Mononuclear cell (primary cell): ENCODE measurements around the gene ERAL1. TPM values are rescaled to one million over a fixed set of nuclear protein-coding genes. Genes with fewer than 3 reads are reported as not detected.
"Not testable (repeated sequence)": the region's sequence is repeated elsewhere in the genome, so short reads cannot be mapped to it uniquely, and the experiment has no call there.

Experiments
- H3K27me3 ChIP-seq: 2 replicates; pipeline ENCODE4 v1.6.0; 2011; ENCODE audit warnings: low read length, control low read depth; ENCODE audit not compliant: insufficient read depth
- H3K4me1 ChIP-seq: 2 replicates; pipeline ENCODE4 v1.5.1; 2011; ENCODE audit warnings: mild to moderate bottlenecking, low read length, control low read depth; ENCODE audit not compliant: insufficient read depth
- H3K4me3 ChIP-seq: 2 replicates; pipeline ENCODE4 v1.5.1; 2011; ENCODE audit warnings: mild to moderate bottlenecking, low read length, moderate library complexity
- H3K9me3 ChIP-seq: 2 replicates; pipeline ENCODE4 v1.5.1; 2011; ENCODE audit warnings: low read depth, mild to moderate bottlenecking, control low read depth, low read length
- total RNA-seq: library from RNA; depleted of rRNA; stranded (reverse); fragments of >200 nt; gene quantifications from one replicate; pipeline ENCODE4 v1.2.3, GENCODE V29; 2012

ERAL1 gene
- total RNA-seq, 1 donor, result 11.1 TPM

DNA sequence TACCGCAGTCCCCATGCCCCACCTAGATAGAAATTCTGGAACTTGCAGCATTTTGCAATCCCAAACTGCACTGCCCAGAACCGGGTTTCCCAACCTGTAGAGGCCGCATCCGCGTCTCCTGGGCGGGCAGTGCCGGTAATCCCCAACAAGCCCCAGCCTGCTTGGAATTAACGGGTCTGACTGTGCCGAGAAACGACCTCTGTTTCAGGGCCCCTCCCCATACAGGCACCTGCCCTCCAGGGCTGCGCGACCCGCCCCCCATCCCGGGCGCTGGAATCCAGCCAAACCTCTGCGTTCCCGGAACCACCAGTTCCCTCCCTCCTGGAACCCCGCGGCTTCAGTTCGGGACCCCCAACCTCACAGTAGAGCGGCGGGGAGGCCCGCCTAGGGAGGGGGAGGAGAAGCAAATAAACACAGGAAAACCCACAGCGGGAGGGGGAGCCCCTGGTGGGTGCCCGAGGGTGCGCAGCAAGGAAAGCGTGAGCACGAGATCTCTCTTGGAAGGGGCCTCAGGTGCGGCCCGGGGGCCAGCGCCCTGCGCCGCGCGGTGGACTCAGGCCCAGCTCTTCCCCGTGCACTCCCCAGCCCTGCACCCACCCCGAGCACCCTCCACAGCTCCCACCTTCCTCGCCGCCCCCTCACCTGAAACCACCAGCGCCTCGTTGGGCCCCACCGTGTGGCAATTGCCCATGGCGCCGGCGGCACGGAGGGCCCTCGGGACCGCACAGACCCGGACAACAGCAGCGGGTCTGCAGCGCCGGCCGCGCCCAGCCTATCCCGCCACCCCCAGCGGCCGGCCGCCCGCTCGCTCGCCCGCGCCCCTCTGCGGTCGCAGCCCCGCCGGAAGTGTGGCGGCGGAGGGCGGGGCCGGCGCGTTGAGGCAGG, 42.3 kb downstream of the ERAL1 start, which contains the start of gene FLOT2:
FLOT2 (minus strand) TSS at position 850 of the 885 bp plus-strand sequence; CDS start at position 691, 159 bp downstream.
- H3K4me1 ChIP-seq, result peaks cover 77% of the 10 kb centered on the region
- peak within 1 kb of the TSS; percentile 88 for H3K4me3 ChIP-seq
- no peaks in the 10 kb centered on the region for H3K9me3 ChIP-seq
- no peaks in the 10 kb centered on the region for H3K27me3 ChIP-seq

DNA sequence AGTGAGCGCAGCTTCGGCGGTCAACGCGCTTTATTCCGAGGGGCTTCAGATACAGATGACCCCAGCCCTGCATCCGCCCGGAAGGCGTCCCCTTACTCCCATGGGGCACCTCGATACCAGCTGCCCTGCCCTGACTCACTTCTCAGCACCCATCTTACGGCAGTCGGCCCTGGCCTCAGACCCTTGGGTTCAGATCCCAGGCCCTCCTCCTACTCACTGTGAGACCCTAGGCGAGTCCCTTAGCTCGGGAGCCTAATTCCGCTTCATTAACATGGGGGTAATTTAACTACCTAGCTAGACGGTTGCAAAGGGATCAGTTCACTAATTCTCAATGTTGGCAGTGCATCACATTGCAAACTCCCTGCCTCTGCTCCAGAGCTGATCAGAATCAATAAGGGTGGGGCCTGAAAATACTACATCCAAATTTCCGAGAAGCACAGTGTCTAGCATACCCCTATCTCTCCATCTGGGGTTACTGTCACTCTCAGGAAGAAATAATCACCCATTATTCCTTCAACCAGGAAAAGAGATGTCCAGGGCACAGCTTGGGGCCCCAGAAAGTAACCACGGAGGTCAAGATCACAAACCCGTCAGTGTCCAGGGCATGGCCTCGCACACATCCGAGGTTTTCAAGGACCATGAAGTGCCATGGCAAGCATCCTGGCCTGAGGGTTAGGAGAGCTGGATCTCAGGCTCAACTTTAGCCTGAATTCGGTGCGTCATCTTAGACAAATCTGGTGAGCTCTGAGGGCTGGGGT, 43.1 kb downstream of the ERAL1 start:
- Histone ChIP-seq H3K4me3 (peak overlapping the region; percentile 88), H3K27me3 (no peaks in the 10 kb centered on the region), H3K4me1 (peaks cover 71% of the 10 kb centered on the region), H3K9me3 (no peaks in the 10 kb centered on the region)

DNA sequence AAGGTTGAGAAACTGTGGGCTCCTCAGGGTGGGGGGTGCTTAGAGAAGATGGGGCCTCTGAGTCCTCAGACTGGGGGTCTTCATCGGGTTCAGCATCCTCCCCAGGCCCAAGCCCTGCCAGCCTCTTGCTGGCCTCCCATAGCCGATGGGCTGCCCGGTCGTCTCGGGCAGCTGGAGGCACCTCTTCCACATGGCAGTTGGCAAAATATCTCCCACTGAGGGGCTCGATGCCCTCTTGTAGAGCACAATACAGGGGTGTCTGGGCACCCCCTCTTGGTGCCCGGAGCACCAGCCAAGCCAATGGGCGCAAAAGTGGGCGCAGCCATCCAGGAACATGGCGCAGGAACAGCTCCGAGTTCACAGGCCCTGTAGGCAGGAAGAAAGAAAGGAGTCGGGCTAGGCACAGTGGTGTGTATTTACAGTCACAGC, 43.7 kb downstream of the ERAL1 start:
- H3K4me1 ChIP-seq, result peaks cover 69% of the 10 kb centered on the region
- no peaks in the 10 kb centered on the region for H3K9me3 ChIP-seq
- H3K27me3 ChIP-seq, result no peaks in the 10 kb centered on the region
- H3K4me3 ChIP-seq, result no peak overlapping the region

DNA sequence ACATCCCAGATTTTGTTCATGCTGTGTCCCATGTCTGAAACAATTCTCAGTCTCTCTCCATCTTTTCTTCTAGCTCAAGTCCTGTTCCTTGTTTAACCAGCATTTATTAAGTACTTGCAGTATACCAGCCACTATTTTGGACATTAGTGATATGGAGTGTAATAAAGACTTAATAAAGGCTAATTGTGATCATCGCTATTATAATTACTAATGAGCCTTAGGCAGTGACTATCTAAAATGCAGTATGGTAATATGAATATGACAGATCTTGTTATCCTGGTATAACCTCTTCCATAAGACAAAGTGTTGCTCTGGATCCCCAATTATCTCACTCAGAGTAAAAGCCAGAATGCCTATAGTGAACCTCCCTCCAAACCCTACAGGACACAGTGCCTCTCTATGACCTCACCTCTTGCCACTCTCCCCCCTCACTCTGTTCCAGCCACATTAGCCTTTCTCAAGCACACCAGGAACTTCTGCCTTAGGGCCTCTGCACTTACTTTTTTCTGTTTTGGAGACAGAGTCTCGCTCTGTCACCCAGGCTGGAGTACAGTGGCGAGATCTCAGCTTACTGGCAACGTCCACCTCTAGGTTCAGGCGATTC, 44.5 kb downstream of the ERAL1 start:
- H3K4me1 ChIP-seq, result peaks cover 62% of the 10 kb centered on the region

DNA sequence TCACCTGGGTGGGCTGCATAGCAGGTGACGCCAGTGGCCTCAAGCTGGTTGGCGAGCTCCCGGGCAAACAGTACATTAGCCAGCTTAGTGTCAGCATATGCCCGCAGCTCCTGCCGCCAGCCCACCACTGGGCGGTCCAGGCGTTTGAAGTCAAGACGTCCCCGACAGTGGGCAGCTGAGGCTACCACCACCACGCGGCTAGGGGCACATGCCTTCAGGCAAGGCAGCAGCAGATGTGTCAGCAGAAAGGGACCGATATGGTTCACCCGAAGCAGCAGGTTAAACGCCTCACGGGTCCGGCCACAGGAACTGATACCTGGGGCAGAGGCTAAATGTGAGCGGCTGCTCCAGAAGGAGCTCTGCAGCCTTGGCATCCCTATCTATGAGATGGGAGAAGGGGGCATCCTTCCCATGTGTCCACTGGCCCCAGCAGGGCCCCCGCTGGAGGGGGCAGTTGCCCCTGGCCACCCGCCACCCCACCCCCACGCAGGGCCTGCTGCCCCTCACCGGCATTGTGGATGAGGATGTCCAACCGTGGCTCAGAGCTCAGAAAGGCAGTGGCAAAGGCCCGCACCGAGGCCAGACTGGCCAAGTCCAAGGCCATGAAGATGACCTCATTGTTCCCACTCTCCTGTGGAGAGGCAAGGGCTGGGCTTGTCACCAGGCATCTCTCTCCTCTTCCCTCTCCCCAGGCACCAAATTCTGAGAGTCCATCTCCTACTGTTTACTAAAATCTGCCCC, 46.3 kb downstream of the ERAL1 start:
- Histone ChIP-seq H3K4me3 (no peak overlapping the region), H3K4me1 (peaks cover 43% of the 10 kb centered on the region), H3K27me3 (no peaks in the 10 kb centered on the region), H3K9me3 (no peaks in the 10 kb centered on the region)

More for the DNA sequence above, 44.5 kb downstream of the ERAL1 start:
- Histone ChIP-seq H3K27me3 (no peaks in the 10 kb centered on the region), H3K9me3 (no peaks in the 10 kb centered on the region), H3K4me3 (no peak overlapping the region)

DNA sequence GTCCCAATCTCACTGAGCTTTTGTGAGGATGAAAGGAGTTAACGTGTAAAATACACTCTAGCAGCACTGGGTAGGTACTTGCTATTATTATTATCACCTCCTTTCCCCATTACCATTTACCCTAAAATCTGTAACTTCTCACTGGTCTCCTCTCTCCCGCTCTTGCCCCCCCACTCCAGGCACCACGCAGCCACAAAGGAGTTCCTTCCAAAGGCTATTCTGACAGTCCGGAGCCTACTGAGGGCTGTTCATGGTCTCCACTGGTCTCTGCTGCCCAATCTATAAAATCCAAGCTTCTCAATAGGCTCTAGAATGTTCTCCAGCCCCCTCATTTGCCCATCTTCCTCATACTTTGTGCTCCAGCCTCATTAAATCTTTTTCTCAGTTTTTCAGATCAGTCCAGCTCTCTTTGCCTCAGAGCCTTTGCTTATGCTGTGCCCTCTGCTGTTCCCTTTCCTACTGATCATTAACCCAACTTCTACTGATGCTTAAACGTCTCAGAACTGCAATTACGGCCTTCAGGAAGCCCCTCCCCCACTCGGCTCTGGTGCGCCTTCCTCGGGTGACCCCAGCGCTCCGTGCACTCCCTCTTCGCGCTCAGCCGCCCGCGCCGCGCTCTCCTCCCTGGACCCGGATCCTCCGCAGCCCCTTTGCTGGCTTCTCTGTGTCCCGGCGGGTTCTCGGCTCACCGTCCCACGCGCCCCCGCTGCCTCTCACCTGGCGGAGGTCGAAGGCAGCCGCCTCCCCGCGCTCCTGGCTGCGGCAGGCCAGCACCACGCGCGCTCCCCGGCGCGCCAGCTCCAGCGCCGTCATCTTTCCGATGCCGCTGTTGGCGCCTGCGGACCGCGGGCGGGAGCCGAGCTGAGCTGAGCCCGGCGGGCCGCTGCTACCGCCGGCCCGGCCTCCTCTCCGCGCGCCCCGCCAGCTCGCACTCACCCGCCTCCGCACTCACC, 47.3 kb downstream of the ERAL1 start:
- H3K4me3 ChIP-seq, result peak overlapping the region; percentile 66
- H3K9me3 ChIP-seq, result no peaks in the 10 kb centered on the region
- no peaks in the 10 kb centered on the region for H3K27me3 ChIP-seq
- H3K4me1 ChIP-seq, result peaks cover 35% of the 10 kb centered on the region

DNA sequence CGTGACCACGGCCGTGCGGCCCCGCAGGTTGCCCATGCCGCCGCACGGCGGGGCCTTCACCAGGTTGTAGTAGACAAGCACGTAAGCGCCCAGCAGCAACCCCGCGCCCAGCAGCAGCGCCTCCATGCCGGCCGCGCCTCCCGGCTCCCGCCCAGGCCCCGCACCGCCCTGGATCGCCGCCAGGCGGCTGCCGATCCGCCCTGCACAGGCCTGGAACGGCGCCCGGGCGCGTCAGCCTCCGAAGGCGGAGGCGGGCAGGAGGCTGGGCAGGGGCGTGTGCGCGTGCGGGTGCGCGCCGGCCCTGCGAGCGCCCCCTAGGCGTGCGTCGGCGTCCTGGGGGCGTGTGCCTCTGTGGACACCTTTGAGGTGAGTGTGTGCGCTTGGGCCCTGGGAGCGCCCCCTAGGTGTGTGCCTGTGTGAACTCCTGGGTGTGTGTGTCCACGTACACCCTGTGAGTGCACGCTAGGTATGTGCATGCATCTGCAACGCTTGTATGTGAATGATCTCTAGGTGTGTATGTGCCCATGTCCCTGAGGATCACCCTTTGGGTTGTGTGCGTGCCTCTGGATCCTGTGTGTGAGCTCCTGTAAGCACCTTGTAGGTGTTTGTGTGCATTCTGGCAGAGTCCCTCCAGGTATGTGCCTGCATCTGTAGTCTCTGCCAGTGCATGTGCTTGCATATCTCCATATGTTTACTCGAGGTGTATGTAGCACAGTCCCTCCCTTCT, 48.2 kb downstream of the ERAL1 start, which contains the start of gene DHRS13:
DHRS13 (minus strand) TSS at position 261 of the 727 bp plus-strand sequence; CDS start at position 126, 135 bp downstream.
- H3K4me3 ChIP-seq, result peak within 1 kb of the TSS; percentile 66
- no peaks in the 10 kb centered on the region for H3K9me3 ChIP-seq
- no peaks in the 10 kb centered on the region for H3K27me3 ChIP-seq
- H3K4me1 ChIP-seq, result peaks cover 31% of the 10 kb centered on the region

DNA sequence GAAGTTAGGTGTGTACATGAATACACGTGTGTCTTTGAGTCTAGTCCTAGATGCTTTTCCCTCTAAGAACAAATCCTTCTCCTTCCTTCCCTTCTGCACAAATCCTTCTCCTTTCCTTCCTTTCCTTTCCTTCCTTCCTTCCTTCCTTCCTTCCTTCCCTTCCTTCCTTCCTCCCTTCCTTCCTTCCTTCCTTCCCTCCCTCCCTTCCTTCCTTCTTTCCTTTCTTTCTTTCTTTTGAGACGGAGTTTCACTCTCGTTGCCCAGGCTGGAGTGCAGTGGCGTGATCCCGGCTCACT, 48.7 kb downstream of the ERAL1 start:
- H3K27me3 ChIP-seq, H3K4me3 ChIP-seq, H3K9me3 ChIP-seq: not testable (repeated sequence)
- peaks cover 26% of the 10 kb centered on the region for H3K4me1 ChIP-seq

DNA sequence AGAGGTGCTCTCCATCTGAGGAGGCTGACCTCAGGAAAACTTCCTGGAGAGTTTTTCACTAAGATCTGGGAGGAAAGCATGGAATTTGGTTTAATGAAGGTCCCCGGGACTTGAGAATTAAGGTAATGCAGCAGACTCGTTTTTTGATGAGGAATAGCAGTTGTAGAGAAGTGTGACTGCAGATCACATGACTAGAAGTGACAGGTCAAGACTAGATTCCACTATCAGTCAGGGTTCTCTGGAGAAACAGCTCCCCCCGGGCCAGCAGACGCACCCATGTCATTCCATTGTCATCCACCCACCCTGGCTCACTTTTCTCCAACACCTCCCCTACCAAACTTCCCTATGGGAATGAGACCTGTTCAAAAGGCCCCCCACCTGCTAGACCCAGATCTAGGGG, 50.0 kb downstream of the ERAL1 start:
- H3K9me3 ChIP-seq, result no peaks in the 10 kb centered on the region
- H3K4me3 ChIP-seq, result no peak overlapping the region
- H3K27me3 ChIP-seq, result no peaks in the 10 kb centered on the region
- peaks cover 23% of the 10 kb centered on the region for H3K4me1 ChIP-seq

DNA sequence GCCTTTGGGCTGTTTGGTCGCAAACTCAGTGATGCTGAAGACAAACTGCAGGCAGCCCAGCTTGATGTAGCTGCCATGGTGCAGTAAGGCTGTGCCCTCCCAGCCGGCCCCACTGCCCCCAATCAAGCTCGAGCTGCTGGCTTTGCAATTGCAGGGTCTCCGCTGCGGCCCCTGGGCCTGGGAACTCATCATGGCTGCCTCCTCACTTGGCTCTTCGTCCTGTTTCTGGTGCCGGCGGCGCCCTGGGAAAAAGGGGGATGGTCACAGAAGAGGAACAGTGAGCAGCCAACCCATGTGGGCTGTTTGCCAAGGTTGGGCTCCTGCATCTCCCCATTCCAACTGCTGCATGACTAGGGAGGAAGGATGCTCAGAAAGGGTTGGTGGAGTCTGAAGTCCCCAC, 51.5 kb downstream of the ERAL1 start:
- Histone ChIP-seq H3K4me3 (no peak overlapping the region), H3K27me3 (no peaks in the 10 kb centered on the region), H3K9me3 (no peaks in the 10 kb centered on the region), H3K4me1 (peaks cover 15% of the 10 kb centered on the region)

DNA sequence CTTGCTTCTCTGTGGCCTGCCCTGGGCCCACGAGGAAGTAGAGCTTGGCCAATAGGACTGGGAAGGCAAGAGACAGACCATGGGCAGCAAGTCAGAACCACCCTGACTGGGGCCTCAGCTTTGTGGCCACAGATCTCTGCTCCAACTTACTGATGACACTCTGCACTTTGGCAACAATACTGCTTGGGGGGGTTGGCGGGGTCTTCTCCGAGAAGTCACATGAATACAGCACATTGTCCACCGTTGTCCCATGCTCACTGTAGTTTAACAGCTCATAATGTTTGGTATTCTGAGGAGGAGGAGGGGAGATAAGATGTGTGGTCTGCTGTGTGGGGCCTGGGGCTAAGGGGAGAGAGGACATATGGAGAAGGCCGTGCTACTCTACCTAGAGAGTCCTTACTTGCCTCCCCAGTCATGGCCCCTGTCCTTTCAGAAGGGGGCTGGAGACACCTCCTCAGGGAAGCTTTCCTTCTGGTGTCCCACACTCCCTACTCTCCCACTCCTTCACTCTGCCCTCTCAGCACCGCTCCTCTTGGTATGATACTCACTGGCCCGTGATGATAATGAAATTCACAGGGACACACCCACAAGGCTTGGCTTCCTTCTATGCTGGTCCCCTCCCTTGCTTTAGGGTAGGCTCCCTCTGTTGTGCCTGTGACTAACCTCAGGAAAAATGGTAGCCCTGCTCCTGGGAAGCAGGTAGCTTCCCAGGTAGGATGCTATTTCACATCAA, 52.1 kb downstream of the ERAL1 start:
- Histone ChIP-seq H3K9me3 (no peaks in the 10 kb centered on the region), H3K4me3 (no peak overlapping the region), H3K4me1 (peaks cover 9% of the 10 kb centered on the region), H3K27me3 (no peaks in the 10 kb centered on the region)

DNA sequence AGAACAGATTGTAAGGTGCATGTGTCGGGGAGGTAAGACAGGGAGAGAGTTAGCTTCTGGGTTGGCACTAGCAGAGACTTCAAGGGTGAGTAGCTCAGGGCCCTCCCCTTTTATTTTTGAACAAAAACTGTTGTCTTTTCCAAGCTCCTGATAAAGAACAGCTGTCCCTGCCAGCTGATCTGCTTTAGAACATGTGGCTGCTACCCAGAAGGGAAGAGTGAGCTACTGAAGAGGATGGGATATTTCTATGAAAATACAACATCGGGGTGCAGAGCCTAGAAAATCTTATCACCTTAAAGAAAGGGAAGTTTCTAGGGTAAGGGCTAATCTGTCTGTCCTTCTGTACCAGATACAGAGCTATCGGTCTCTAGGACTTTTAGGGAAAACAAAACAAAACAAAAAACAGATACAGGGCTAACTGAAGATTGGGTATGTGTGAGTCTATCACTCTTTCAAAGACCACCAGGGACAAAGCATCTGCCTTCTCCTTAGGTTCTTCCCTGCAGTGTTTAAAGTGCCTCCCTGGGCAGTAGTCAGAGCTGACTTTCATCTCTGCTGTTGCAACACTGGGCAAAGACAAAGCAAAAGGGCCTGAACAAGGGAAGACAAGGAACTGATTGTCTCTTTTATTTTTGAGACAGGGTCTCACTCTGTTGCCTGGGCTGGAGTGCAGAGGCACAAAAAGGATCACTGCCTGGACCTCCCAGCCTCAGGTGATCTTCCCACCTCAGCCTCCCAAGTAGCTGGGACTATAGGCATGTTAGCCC, 53.1 kb downstream of the ERAL1 start:
- Histone ChIP-seq H3K27me3 (no peaks in the 10 kb centered on the region), H3K4me3 (no peak overlapping the region), H3K9me3 (no peaks in the 10 kb centered on the region), H3K4me1 (peaks cover 4% of the 10 kb centered on the region)
